GM10248 (cell line): ENCODE data around the gene MAP3K14.

Experiments
- CTCF ChIA-PET: fragments of 300-600 bp; sonication (Branson Sonifier 250); formaldehyde crosslinking; extraction: SDS; loops from one replicate; lab custom pipeline; 2021; ENCODE audit warnings: antibody characterized with exemption; lab: Yijun Ruan, JAX
- POLR2A ChIA-PET: fragments of 350-650 bp; sonication (Branson Sonifier 250); formaldehyde crosslinking; extraction: SDS; loops from one replicate; lab custom pipeline; 2020; ENCODE audit warnings: antibody characterized with exemption; lab: Yijun Ruan, JAX
- DNase-seq: peaks from one replicate; pipeline ENCODE4 v3.0.0; 2012; ENCODE audit errors: extremely low spot score
- CTCF ChIP-seq: IDR thresholded peaks from 2 replicates; pipeline ENCODE4 v1.5.1; 2012; ENCODE audit warnings: mild to moderate bottlenecking, low read depth; ENCODE audit errors: extremely low read depth, missing control alignments, control extremely low read depth

The MAP3K14 gene

GRCh38 chr17:45292696-45293412 is 24.0 kb downstream of the MAP3K14 start:
- TF ChIP-seq CTCF: no peak
- ChIA-PET CTCF (interaction anchor here (1.1 to 28.2 kb wide), 9 partner anchors 15 to 97 kb away, joined by 3 to 497 read pairs (median 7); partner anchors contain the start of gene MAP3K14), POLR2A (interaction anchor here (0.8 to 1.1 kb wide), 3 partner anchors 12 to 45 kb away, joined by 3 to 6 read pairs (median 3); no protein-coding TSS in a partner anchor)
- DNase-seq: no peak

GRCh38 chr17:45291171-45291805 is 25.5 kb downstream of the MAP3K14 start:
- DNase-seq: no peak
- no peak for TF ChIP-seq CTCF
- POLR2A ChIA-PET: no interaction called here
- CTCF ChIA-PET: interaction anchor here (1.1 to 28.2 kb wide), 7 partner anchors 12 to 99 kb away, joined by 3 to 497 read pairs (median 5); no protein-coding TSS in a partner anchor

- no peak for DNase-seq
- POLR2A ChIA-PET: interaction anchor here (0.6 kb wide), 1 partner anchor 85 kb away, joined by 4 read pairs; no protein-coding TSS in a partner anchor
- CTCF ChIA-PET: interaction anchor here (0.9 to 28.2 kb wide), 5 partner anchors 9 to 100 kb away, joined by 3 to 497 read pairs (median 4); no protein-coding TSS in a partner anchor
- TF ChIP-seq CTCF: no peak
Observed at GRCh38 chr17:45290269-45290765, 26.5 kb downstream of the MAP3K14 start.

- DNase-seq: no peak
- ChIA-PET CTCF (interaction anchor here (0.9 to 28.2 kb wide), 5 partner anchors 10 to 101 kb away, joined by 3 to 497 read pairs (median 16); partner anchors contain the start of gene MAP3K14), POLR2A (no interaction called here)
- TF ChIP-seq CTCF: no peak
Observed at GRCh38 chr17:45289301-45290268, 27.2 kb downstream of the MAP3K14 start.

- POLR2A ChIA-PET: interaction anchor here (0.7 kb wide), 1 partner anchor 12 kb away, joined by 6 read pairs; no protein-coding TSS in a partner anchor
- no peak for TF ChIP-seq CTCF
- DNase-seq: no peak
- CTCF ChIA-PET: interaction anchor here (1.4 to 28.2 kb wide), 4 partner anchors 11 to 101 kb away, joined by 7 to 497 read pairs (median 30); partner anchors contain the start of gene MAP3K14
Observed at GRCh38 chr17:45288825-45289224, 28.0 kb downstream of the MAP3K14 start.
